ENCODE results near the gene POTEI. TPM values are rescaled to one million over a fixed set of nuclear protein-coding genes. Genes with fewer than 3 reads are reported as not detected.
"Not testable (repeated sequence)": the region's sequence is repeated elsewhere in the genome, so short reads cannot be mapped to it uniquely, and the experiment has no call there.

The POTEI gene
- polyA plus RNA-seq (2012; ENCODE audit: missing spikeins) = 0.04 TPM

- not testable (repeated sequence) for DNase-seq (ENCODE audit: insufficient read length); FAIRE-seq
Observed at GRCh38 chr2:130509228-130509627, at the start of gene POTEI. POTEI (minus strand) TSS chr2:130509328; CDS start chr2:130509235, 93 bp downstream.

GRCh38 chr2:130556441-130556840 is 47.3 kb upstream of the POTEI start:
- not testable (repeated sequence) for DNase-seq (ENCODE audit: insufficient read length); FAIRE-seq

- not testable (repeated sequence) for FAIRE-seq; DNase-seq (ENCODE audit: insufficient read length)
Observed at GRCh38 chr2:130554178-130554577, 45.0 kb upstream of the POTEI start.

- FAIRE-seq; DNase-seq (ENCODE audit: insufficient read length): not testable (repeated sequence)
Observed at GRCh38 chr2:130549475-130549874, 40.3 kb upstream of the POTEI start.

- not testable (repeated sequence) for FAIRE-seq; DNase-seq (ENCODE audit: insufficient read length)
Observed at GRCh38 chr2:130548418-130548817, 39.3 kb upstream of the POTEI start.

GRCh38 chr2:130544978-130545377 is 35.9 kb upstream of the POTEI start:
- not testable (repeated sequence) for DNase-seq (ENCODE audit: insufficient read length); FAIRE-seq

GRCh38 chr2:130543785-130544528 is 34.8 kb upstream of the POTEI start:
- not testable (repeated sequence) for FAIRE-seq; DNase-seq (ENCODE audit: insufficient read length)

- DNase-seq (ENCODE audit: insufficient read length); FAIRE-seq: not testable (repeated sequence)
Observed at GRCh38 chr2:130542789-130543188, 33.7 kb upstream of the POTEI start.

- not testable (repeated sequence) for FAIRE-seq; DNase-seq (ENCODE audit: insufficient read length)
Observed at GRCh38 chr2:130538271-130538670, 29.1 kb upstream of the POTEI start.

GRCh38 chr2:130536654-130537053 is 27.5 kb upstream of the POTEI start:
- not testable (repeated sequence) for DNase-seq (ENCODE audit: insufficient read length); FAIRE-seq

- not testable (repeated sequence) for DNase-seq (ENCODE audit: insufficient read length); FAIRE-seq
Observed at GRCh38 chr2:130531672-130532071, 22.5 kb upstream of the POTEI start.

GRCh38 chr2:130531225-130531624 is 22.1 kb upstream of the POTEI start:
- not testable (repeated sequence) for FAIRE-seq; DNase-seq (ENCODE audit: insufficient read length)

GRCh38 chr2:130530212-130530611 is 21.1 kb upstream of the POTEI start:
- not testable (repeated sequence) for DNase-seq (ENCODE audit: insufficient read length); FAIRE-seq

GRCh38 chr2:130529545-130529944 is 20.4 kb upstream of the POTEI start:
- not testable (repeated sequence) for FAIRE-seq; DNase-seq (ENCODE audit: insufficient read length)

- not testable (repeated sequence) for FAIRE-seq; DNase-seq (ENCODE audit: insufficient read length)
Observed at GRCh38 chr2:130527365-130527967, 18.3 kb upstream of the POTEI start.

- DNase-seq (ENCODE audit: insufficient read length); FAIRE-seq: not testable (repeated sequence)
Observed at GRCh38 chr2:130522390-130522789, 13.3 kb upstream of the POTEI start.

- DNase-seq (ENCODE audit: insufficient read length); FAIRE-seq: not testable (repeated sequence)
Observed at GRCh38 chr2:130520992-130521391, 11.9 kb upstream of the POTEI start, which contains the start of gene CFC1B. CFC1B (plus strand) TSS chr2:130521222; CDS start chr2:130521485, 263 bp downstream.

- not testable (repeated sequence) for FAIRE-seq; DNase-seq (ENCODE audit: insufficient read length)
Observed at GRCh38 chr2:130518516-130519106, 9.5 kb upstream of the POTEI start.

- FAIRE-seq; DNase-seq (ENCODE audit: insufficient read length): not testable (repeated sequence)
Observed at GRCh38 chr2:130511747-130512451, 2.8 kb upstream of the POTEI start.

All from GM12892 (cell line).